ENCODE data around the gene ACVR2B.

Gene ACVR2B

DNA sequence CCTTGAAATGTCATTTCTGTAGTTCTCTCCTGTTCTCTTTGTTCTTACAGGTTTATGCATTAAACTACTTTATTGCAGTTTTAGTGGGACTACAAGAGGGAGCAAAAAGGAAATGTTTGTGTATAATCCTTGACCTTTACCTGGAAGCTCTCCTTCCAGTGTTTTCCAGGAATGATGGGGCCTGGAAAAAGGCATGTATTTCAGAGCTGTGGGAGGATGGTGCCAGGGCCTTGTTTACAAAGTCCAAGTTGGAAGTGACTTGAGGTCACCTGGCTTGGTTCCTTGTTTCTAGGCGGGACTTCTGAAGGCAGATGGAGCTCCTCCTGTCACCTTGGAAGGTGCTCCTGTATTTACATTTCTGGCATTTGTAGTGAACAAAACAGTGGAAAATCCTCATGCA, 15.1 kb downstream of the ACVR2B start:
- no peak for TF ChIP-seq EZH2phosphoT487 (IDR thresholded peaks at IDR 0.05; ENCODE audit: borderline replicate concordance, low read length)
- TF ChIP-seq, protein P1, sequence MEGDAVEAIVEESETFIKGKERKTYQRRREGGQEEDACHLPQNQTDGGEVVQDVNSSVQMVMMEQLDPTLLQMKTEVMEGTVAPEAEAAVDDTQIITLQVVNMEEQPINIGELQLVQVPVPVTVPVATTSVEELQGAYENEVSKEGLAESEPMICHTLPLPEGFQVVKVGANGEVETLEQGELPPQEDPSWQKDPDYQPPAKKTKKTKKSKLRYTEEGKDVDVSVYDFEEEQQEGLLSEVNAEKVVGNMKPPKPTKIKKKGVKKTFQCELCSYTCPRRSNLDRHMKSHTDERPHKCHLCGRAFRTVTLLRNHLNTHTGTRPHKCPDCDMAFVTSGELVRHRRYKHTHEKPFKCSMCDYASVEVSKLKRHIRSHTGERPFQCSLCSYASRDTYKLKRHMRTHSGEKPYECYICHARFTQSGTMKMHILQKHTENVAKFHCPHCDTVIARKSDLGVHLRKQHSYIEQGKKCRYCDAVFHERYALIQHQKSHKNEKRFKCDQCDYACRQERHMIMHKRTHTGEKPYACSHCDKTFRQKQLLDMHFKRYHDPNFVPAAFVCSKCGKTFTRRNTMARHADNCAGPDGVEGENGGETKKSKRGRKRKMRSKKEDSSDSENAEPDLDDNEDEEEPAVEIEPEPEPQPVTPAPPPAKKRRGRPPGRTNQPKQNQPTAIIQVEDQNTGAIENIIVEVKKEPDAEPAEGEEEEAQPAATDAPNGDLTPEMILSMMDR (IDR thresholded peaks at IDR 0.05; ENCODE audit: low read depth, low read length, poor library complexity, severe bottlenecking): no peak
- no peaks in the 10 kb centered on the region for H3K36me3 ChIP-seq (ENCODE audit: control insufficient read depth, low read length)
- peaks cover 18% of the 10 kb centered on the region for H3K9me3 ChIP-seq (ENCODE audit: control insufficient read depth, insufficient read depth, low read length)
- H3K9me2 ChIP-seq (replicated peaks; ENCODE audit: control insufficient read depth, low read length): no peaks in the 10 kb centered on the region
- H3K27ac ChIP-seq (ENCODE audit: low read depth, low read length): no peak overlapping the region
- no peaks in the 10 kb centered on the region for H3K27me3 ChIP-seq (ENCODE audit: control insufficient read depth, low read length)
- H3K4me2 ChIP-seq (ENCODE audit: low read length): no peak overlapping the region
- 0 out of 2 replicates have a peak, but pooled peaks cover 3% of the 10 kb centered on the region for H3F3A ChIP-seq (ENCODE audit: control insufficient read depth, insufficient read depth)
- no peak overlapping the region for H3K4me3 ChIP-seq (ENCODE audit: low read length)
- H3K79me2 ChIP-seq (ENCODE audit: control insufficient read depth, low read length): peaks cover 39% of the 10 kb centered on the region
- H4K20me1 ChIP-seq (ENCODE audit: control insufficient read depth, insufficient read depth, low read depth, low read length): no peaks in the 10 kb centered on the region
- no peaks in the 10 kb centered on the region for H3K4me1 ChIP-seq (ENCODE audit: control insufficient read depth, low read length)

DNA sequence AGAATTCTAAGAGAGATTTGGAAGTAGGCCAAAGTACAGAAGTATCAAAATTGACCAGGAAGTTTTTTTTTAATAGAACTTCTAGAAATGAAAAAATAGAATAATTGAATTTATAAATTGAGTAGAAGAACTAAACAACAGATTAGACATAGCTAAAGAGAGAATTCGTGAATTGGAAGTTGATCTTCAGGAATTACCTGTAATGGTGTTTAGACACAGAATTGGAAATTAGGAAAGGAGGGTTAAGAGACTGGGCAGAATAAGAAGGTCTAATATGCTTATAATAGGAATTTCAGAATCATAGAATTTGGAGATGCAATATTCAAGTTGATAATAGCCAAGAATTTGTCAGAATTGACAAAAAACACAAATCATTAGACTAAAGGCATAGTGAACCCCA, 16.2 kb downstream of the ACVR2B start:
- Histone ChIP-seq H4K20me1 (ENCODE audit: control insufficient read depth, insufficient read depth, low read depth, low read length) (no peaks in the 10 kb centered on the region), H3K79me2 (ENCODE audit: control insufficient read depth, low read length) (peaks cover 36% of the 10 kb centered on the region), H3F3A (ENCODE audit: control insufficient read depth, insufficient read depth) (0 out of 2 replicates have a peak, but pooled peaks cover 3% of the 10 kb centered on the region), H3K4me3 (ENCODE audit: low read length) (no peak overlapping the region), H3K9me3 (ENCODE audit: control insufficient read depth, insufficient read depth, low read length) (peaks cover 18% of the 10 kb centered on the region), H3K4me2 (ENCODE audit: low read length) (no peak overlapping the region), H3K36me3 (ENCODE audit: control insufficient read depth, low read length) (no peaks in the 10 kb centered on the region), H3K9me2 (replicated peaks; ENCODE audit: control insufficient read depth, low read length) (no peaks in the 10 kb centered on the region), H3K27ac (ENCODE audit: low read depth, low read length) (no peak overlapping the region), H3K27me3 (ENCODE audit: control insufficient read depth, low read length) (no peaks in the 10 kb centered on the region), H3K4me1 (ENCODE audit: control insufficient read depth, low read length) (no peaks in the 10 kb centered on the region)
- TF ChIP-seq, protein P1 (IDR thresholded peaks at IDR 0.05; ENCODE audit: low read depth, low read length, poor library complexity, severe bottlenecking): no peak
- no peak for TF ChIP-seq EZH2phosphoT487 (IDR thresholded peaks at IDR 0.05; ENCODE audit: borderline replicate concordance, low read length)

GRCh38 chr3:38471260-38471857, 17.7 kb downstream of the ACVR2B start:
- H3F3A ChIP-seq (ENCODE audit: control insufficient read depth, insufficient read depth): 0 out of 2 replicates have a peak, but pooled peaks cover 3% of the 10 kb centered on the region
- H3K9me3 ChIP-seq (ENCODE audit: control insufficient read depth, insufficient read depth, low read length): peaks cover 18% of the 10 kb centered on the region
- no peaks in the 10 kb centered on the region for H3K36me3 ChIP-seq (ENCODE audit: control insufficient read depth, low read length)
- H4K20me1 ChIP-seq (ENCODE audit: control insufficient read depth, insufficient read depth, low read depth, low read length): no peaks in the 10 kb centered on the region
- H3K27ac ChIP-seq (ENCODE audit: low read depth, low read length): no peak overlapping the region
- TF ChIP-seq, protein P1 (IDR thresholded peaks at IDR 0.05; ENCODE audit: low read depth, low read length, poor library complexity, severe bottlenecking): no peak
- TF ChIP-seq EZH2phosphoT487 (IDR thresholded peaks at IDR 0.05; ENCODE audit: borderline replicate concordance, low read length): no peak
- H3K4me3 ChIP-seq (ENCODE audit: low read length): no peak overlapping the region
- peaks cover 38% of the 10 kb centered on the region for H3K79me2 ChIP-seq (ENCODE audit: control insufficient read depth, low read length)
- H3K4me2 ChIP-seq (ENCODE audit: low read length): no peak overlapping the region
- no peaks in the 10 kb centered on the region for H3K4me1 ChIP-seq (ENCODE audit: control insufficient read depth, low read length)
- H3K9me2 ChIP-seq (replicated peaks; ENCODE audit: control insufficient read depth, low read length): no peaks in the 10 kb centered on the region
- no peaks in the 10 kb centered on the region for H3K27me3 ChIP-seq (ENCODE audit: control insufficient read depth, low read length)
